ENCODE data around the gene SS18L1. TPM values are rescaled to one million over a fixed set of nuclear protein-coding genes. Genes with fewer than 3 reads are reported as not detected.

SS18L1 gene
- total RNA-seq, 1 experiment from 2014 or later: 34.7 TPM

GRCh38 chr20:62159839-62160238 lies 16.3 kb downstream of the SS18L1 start:
- Histone ChIP-seq H3K4me1 (ENCODE audit: insufficient read depth, low read length, poor library complexity, severe bottlenecking) (no peaks in the 10 kb centered on the region), H3K9me3 (ENCODE audit: low read depth, low read length, poor library complexity, severe bottlenecking) (no peaks in the 10 kb centered on the region), H3K36me3 (ENCODE audit: insufficient read depth, low read length, poor library complexity, severe bottlenecking) (peaks cover 24% of the 10 kb centered on the region), H3K27ac (ENCODE audit: low read depth, low read length, poor library complexity, severe bottlenecking) (no peak overlapping the region), H3K4me3 (ENCODE audit: low read depth, low read length, poor library complexity, severe bottlenecking) (no peak overlapping the region), H3K27me3 (replicated peaks; ENCODE audit: insufficient read depth, low read depth, low read length, poor library complexity) (no peaks in the 10 kb centered on the region)
- TF ChIP-seq EZH2 (IDR thresholded peaks at IDR 0.05; ENCODE audit: borderline replicate concordance, low read depth, low read length, poor library complexity, severe bottlenecking) (no peak), CTCF (conservative IDR thresholded peaks at IDR 0.05; ENCODE audit: low read depth, low read length) (no peak)
- intact Hi-C loops (cut with micrococcal nuclease; ENCODE audit: unreplicated experiment): no loop called here
- no TSS peak for BruUV-seq (replicated peaks)
- no peak for DNase-seq (ENCODE audit: low spot score)
- POLR2A ChIA-PET (ENCODE audit: low non-redundant PET): no interaction called here
- CTCF ChIA-PET: no interaction called here

- CTCF ChIA-PET: no interaction called here
Measured at GRCh38 chr20:62160253-62160652, 16.7 kb downstream of the SS18L1 start.

GRCh38 chr20:62160876-62161275 lies 17.3 kb downstream of the SS18L1 start:
- Histone ChIP-seq H3K27me3 (replicated peaks; ENCODE audit: insufficient read depth, low read depth, low read length, poor library complexity) (no peaks in the 10 kb centered on the region), H3K36me3 (ENCODE audit: insufficient read depth, low read length, poor library complexity, severe bottlenecking) (peaks cover 31% of the 10 kb centered on the region), H3K9me3 (ENCODE audit: low read depth, low read length, poor library complexity, severe bottlenecking) (no peaks in the 10 kb centered on the region), H3K4me1 (ENCODE audit: insufficient read depth, low read length, poor library complexity, severe bottlenecking) (peaks cover 4% of the 10 kb centered on the region), H3K27ac (ENCODE audit: low read depth, low read length, poor library complexity, severe bottlenecking) (no peak overlapping the region), H3K4me3 (ENCODE audit: low read depth, low read length, poor library complexity, severe bottlenecking) (no peak overlapping the region)
- DNase-seq (ENCODE audit: low spot score): no peak
- POLR2A ChIA-PET (ENCODE audit: low non-redundant PET): no interaction called here
- intact Hi-C loops (cut with micrococcal nuclease; ENCODE audit: unreplicated experiment): no loop called here
- TF ChIP-seq CTCF (conservative IDR thresholded peaks at IDR 0.05; ENCODE audit: low read depth, low read length) (no peak), EZH2 (IDR thresholded peaks at IDR 0.05; ENCODE audit: borderline replicate concordance, low read depth, low read length, poor library complexity, severe bottlenecking) (no peak)
- BruUV-seq (replicated peaks): no TSS peak
- CTCF ChIA-PET: no interaction called here

More at GRCh38 chr20:62160253-62160652, 16.7 kb downstream of the SS18L1 start:
- H3K4me3 ChIP-seq (ENCODE audit: low read depth, low read length, poor library complexity, severe bottlenecking): no peak overlapping the region
- H3K9me3 ChIP-seq (ENCODE audit: low read depth, low read length, poor library complexity, severe bottlenecking): no peaks in the 10 kb centered on the region
- peaks cover 28% of the 10 kb centered on the region for H3K36me3 ChIP-seq (ENCODE audit: insufficient read depth, low read length, poor library complexity, severe bottlenecking)
- no TSS peak for BruUV-seq (replicated peaks)
- intact Hi-C loops (cut with micrococcal nuclease; ENCODE audit: unreplicated experiment): no loop called here
- H3K27me3 ChIP-seq (replicated peaks; ENCODE audit: insufficient read depth, low read depth, low read length, poor library complexity): no peaks in the 10 kb centered on the region
- DNase-seq (ENCODE audit: low spot score): no peak
- H3K27ac ChIP-seq (ENCODE audit: low read depth, low read length, poor library complexity, severe bottlenecking): no peak overlapping the region
- no peaks in the 10 kb centered on the region for H3K4me1 ChIP-seq (ENCODE audit: insufficient read depth, low read length, poor library complexity, severe bottlenecking)
- TF ChIP-seq CTCF (conservative IDR thresholded peaks at IDR 0.05; ENCODE audit: low read depth, low read length) (no peak), EZH2 (IDR thresholded peaks at IDR 0.05; ENCODE audit: borderline replicate concordance, low read depth, low read length, poor library complexity, severe bottlenecking) (no peak)
- POLR2A ChIA-PET (ENCODE audit: low non-redundant PET): no interaction called here

Measured in A673 (cell line).